ENCODE results near the gene GMPR2. TPM values are rescaled to one million over a fixed set of nuclear protein-coding genes. Genes with fewer than 3 reads are reported as not detected.
"Not testable (repeated sequence)": the region's sequence is repeated elsewhere in the genome, so short reads cannot be mapped to it uniquely, and the experiment has no call there.

The GMPR2 gene
- total RNA-seq, 2 experiments from 2014 or later = 76.6 to 82.2 TPM

DNA sequence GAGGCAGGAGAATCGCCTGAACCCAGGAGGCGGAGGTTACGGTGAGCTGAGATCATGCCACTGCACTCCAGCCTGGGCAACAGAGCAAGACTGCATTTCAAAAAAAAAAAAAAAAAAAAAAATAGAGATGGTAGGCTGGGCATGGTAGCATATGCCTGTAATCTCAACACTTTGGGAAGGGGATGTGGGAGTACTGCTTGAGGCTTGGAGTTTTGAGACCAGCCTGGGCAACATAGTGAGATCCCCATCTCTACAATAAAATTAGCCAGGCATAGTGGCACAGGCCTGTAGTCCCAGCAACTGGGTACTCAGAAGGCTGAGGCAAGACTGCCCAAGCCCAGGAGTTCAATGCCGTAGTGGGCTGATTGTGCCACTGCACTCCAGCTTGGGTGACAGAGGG, 9.7 kb upstream of the GMPR2 start:
- H3K27ac Mint-ChIP-seq; H3K4me3 Mint-ChIP-seq; POLR2A ChIA-PET; H3K27me3 Mint-ChIP-seq; ATAC-seq (ENCODE audit: low read depth); DNase-seq; H3K9me3 Mint-ChIP-seq: not testable (repeated sequence)
- Mint-ChIP-seq H3K36me3 (peaks cover 10% of the 10 kb centered on the region), H3K4me1 (peaks cover 17% of the 10 kb centered on the region)

DNA sequence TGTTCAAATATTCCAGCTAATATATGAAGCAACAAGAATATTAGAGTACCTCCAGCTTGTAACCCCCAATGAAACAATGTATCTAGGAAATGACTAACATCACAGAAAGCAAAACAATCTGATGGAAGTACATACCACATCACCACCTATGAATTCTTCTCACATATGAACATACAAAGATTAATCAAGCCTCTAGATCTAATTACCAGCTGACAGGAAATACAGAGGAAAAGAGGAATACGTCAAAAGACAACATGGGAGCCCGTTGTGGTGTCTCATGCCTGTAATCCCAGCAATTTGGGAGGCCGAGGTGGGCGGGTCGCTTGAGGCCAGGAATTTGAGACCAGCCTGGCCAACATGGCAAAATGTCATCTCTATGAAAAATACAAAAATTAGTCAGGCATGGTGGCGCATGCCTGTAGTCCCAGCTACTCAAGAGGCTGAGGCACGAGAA, 8.1 kb upstream of the GMPR2 start:
- H3K27ac Mint-ChIP-seq = no peak overlapping the region
- H3K4me1 Mint-ChIP-seq = peaks cover 19% of the 10 kb centered on the region
- H3K4me3 Mint-ChIP-seq = no peak overlapping the region

GRCh38 chr14:24226473-24226872, 6.3 kb upstream of the GMPR2 start:
- POLR2A ChIA-PET = interaction anchor here (0.7 kb wide), 1 partner anchor 153 kb away, joined by 3 read pairs; no protein-coding TSS in a partner anchor
- Mint-ChIP-seq H3K4me1 (peaks cover 24% of the 10 kb centered on the region), H3K4me3 (no peak overlapping the region), H3K27me3 (no peaks in the 10 kb centered on the region), H3K36me3 (peaks cover 12% of the 10 kb centered on the region), H3K27ac (no peak overlapping the region), H3K9me3 (no peaks in the 10 kb centered on the region)
- DNase-seq = no peak
- no peak for ATAC-seq (ENCODE audit: low read depth)

More for the DNA sequence above, 8.1 kb upstream of the GMPR2 start:
- Mint-ChIP-seq H3K36me3 (peaks cover 12% of the 10 kb centered on the region), H3K27me3 (no peaks in the 10 kb centered on the region), H3K9me3 (no peaks in the 10 kb centered on the region)
- DNase-seq = no peak
- no peak for ATAC-seq (ENCODE audit: low read depth)
- POLR2A ChIA-PET = interaction anchor here (1.3 kb wide), 1 partner anchor 11 kb away, joined by 5 read pairs; the partner anchor contains the start of gene CHMP4A

- DNase-seq (no peak), ATAC-seq (ENCODE audit: low read depth) (no peak)
- no peaks in the 10 kb centered on the region for H3K27me3 Mint-ChIP-seq
- peaks cover 14% of the 10 kb centered on the region for H3K36me3 Mint-ChIP-seq
- H3K4me1 Mint-ChIP-seq = peaks cover 30% of the 10 kb centered on the region
- POLR2A ChIA-PET = interaction anchor here (0.6 to 1.9 kb wide), 4 partner anchors 15 to 68 kb away, joined by 3 to 7 read pairs (median 3); partner anchors contain the start of genes CHMP4A and IRF9
- no peaks in the 10 kb centered on the region for H3K9me3 Mint-ChIP-seq
- H3K27ac Mint-ChIP-seq = peak overlapping the region; percentile 12
- H3K4me3 Mint-ChIP-seq = no peak overlapping the region
These were observed 3.8 kb upstream of the GMPR2 start for GRCh38 chr14:24228902-24229301.

GRCh38 chr14:24231263-24232120, 1.2 kb upstream of the GMPR2 start:
- no peak for DNase-seq
- Mint-ChIP-seq H3K9me3 (no peaks in the 10 kb centered on the region), H3K27me3 (no peaks in the 10 kb centered on the region), H3K4me3 (peak overlapping the region; percentile 93), H3K27ac (peak overlapping the region; percentile 92), H3K4me1 (peaks cover 43% of the 10 kb centered on the region), H3K36me3 (peaks cover 19% of the 10 kb centered on the region)
- POLR2A ChIA-PET = interaction anchor here (0.6 to 2.1 kb wide), 7 partner anchors 11 to 117 kb away, joined by 4 to 7 read pairs (median 5); partner anchors contain the start of genes CHMP4A, DCAF11, MDP1 and NRL
- peak; percentile 40 for ATAC-seq (ENCODE audit: low read depth)

DNA sequence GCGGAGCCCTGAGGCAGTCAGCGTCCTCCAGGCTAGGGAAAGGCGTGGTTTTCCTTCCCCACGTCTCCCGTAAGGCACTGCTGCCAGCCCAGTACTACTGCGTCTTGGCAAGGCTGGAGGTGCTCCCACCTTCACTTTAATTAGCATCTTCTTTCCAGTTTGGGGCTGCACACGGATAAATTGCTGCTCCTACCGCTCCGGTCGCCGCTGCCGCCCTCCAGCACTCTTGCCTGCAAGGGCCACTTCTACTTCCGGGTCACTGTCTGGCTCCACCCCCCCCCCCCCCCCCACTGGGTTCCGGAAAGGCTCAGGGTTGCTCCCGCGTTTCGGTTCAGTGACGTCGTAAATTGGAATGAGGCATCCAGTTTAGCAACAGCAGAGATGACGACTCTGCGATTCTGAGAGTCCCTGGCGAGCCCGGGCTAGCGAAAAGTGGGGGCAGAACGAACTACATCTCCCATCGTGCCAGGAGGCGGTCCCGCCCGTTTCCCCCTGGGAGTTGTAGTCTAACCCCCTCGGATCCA, 546 bp upstream of the GMPR2 start, which contains the start of gene NEDD8:
Gene NEDD8 (minus strand): TSS at position 247 of the 524 bp plus-strand sequence. CDS start 100 bp downstream, at position 147.
- H3K4me3 Mint-ChIP-seq = peak within 1 kb of the TSS; percentile 93
- no peaks in the 10 kb centered on the region for H3K9me3 Mint-ChIP-seq
- peak within 1 kb of the TSS; percentile 92 for H3K27ac Mint-ChIP-seq
- peaks cover 21% of the 10 kb centered on the region for H3K36me3 Mint-ChIP-seq
- peak; percentile 82 for ATAC-seq (ENCODE audit: low read depth)
- no peaks in the 10 kb centered on the region for H3K27me3 Mint-ChIP-seq
- POLR2A ChIA-PET = interaction anchor here (0.7 to 2.3 kb wide), 7 partner anchors 10 to 174 kb away, joined by 3 to 11 read pairs (median 6); partner anchors contain the start of genes CHMP4A, IPO4, MDP1 and TINF2
- DNase-seq = peak; percentile 86
- H3K4me1 Mint-ChIP-seq = peaks cover 38% of the 10 kb centered on the region

GRCh38 chr14:24233538-24233866, 773 bp downstream of the GMPR2 start:
- H3K4me3 Mint-ChIP-seq = peak overlapping the region; percentile 93
- POLR2A ChIA-PET = interaction anchor here (1.0 to 2.3 kb wide), 5 partner anchors 8 to 196 kb away, joined by 3 to 11 read pairs (median 7); partner anchors contain the start of genes CBLN3, CHMP4A, KHNYN and MDP1
- H3K4me1 Mint-ChIP-seq = peaks cover 40% of the 10 kb centered on the region
- no peaks in the 10 kb centered on the region for H3K9me3 Mint-ChIP-seq
- no peak for DNase-seq
- peaks cover 26% of the 10 kb centered on the region for H3K36me3 Mint-ChIP-seq
- peak overlapping the region; percentile 92 for H3K27ac Mint-ChIP-seq
- no peaks in the 10 kb centered on the region for H3K27me3 Mint-ChIP-seq
- ATAC-seq (ENCODE audit: low read depth) = no peak

DNA sequence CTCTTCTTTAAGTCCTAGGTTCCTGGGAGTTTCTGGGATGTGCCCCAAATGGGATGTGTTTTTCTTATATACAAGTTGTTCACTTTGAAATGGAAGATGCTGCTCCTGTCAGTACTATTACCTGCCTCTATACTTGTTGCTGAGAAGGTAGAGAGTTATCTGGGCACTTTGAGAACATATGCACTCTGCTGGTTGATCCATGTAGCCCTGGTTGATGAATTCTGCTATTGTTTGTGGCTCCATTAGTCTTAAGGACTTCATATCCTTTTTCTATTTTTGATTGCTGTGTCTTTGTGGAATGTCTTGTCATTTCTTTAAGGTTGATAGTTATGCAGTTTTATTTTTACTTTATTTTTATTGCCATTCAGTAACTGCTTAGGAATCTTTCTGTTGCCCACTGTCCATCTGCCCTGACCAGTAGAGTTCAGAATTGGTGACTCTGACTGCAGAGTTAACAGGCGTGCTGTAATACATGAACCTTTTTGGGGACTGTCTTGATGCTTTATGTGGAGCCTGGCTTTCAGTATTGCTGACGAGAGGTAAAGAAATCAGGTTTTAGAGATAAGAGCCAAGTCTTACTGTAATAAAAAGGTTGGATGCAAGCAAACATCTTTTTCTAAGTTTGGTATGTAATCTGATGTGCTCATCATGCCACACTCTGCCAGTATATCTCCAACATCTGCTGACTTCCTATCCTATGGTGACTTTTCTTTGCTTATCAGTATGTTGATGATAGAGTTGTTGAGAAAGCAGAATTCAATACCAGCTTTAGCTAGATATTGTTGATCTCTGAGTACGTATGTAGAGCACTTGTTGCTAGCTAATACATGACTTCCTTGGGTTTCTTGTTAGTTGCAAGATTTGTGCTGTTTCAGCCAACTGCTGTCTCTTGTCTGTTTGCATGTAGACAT, 1.6 kb downstream of the GMPR2 start:
- peak overlapping the region; percentile 43 for H3K27ac Mint-ChIP-seq
- H3K4me1 Mint-ChIP-seq = peaks cover 46% of the 10 kb centered on the region
- H3K4me3 Mint-ChIP-seq = peak overlapping the region; percentile 55
- POLR2A ChIA-PET = interaction anchor here (0.9 to 2.3 kb wide), 5 partner anchors 8 to 195 kb away, joined by 3 to 11 read pairs (median 5); partner anchors contain the start of genes CBLN3, CHMP4A, KHNYN and MDP1
- peaks cover 26% of the 10 kb centered on the region for H3K36me3 Mint-ChIP-seq
- DNase-seq (no peak), ATAC-seq (ENCODE audit: low read depth) (no peak)
- H3K9me3 Mint-ChIP-seq = no peaks in the 10 kb centered on the region
- no peaks in the 10 kb centered on the region for H3K27me3 Mint-ChIP-seq

- Mint-ChIP-seq H3K4me3 (no peak overlapping the region), H3K27ac (peak overlapping the region; percentile 10), H3K9me3 (no peaks in the 10 kb centered on the region), H3K36me3 (peaks cover 33% of the 10 kb centered on the region), H3K27me3 (no peaks in the 10 kb centered on the region), H3K4me1 (peaks cover 55% of the 10 kb centered on the region)
- DNase-seq = no peak
- ATAC-seq (ENCODE audit: low read depth) = no peak
- POLR2A ChIA-PET = interaction anchor here (0.6 to 1.7 kb wide), 5 partner anchors 11 to 194 kb away, joined by 3 to 6 read pairs (median 5); partner anchors contain the start of genes CHMP4A, KHNYN and MDP1
These were observed 3.3 kb downstream of the GMPR2 start for GRCh38 chr14:24235804-24236688.

DNA sequence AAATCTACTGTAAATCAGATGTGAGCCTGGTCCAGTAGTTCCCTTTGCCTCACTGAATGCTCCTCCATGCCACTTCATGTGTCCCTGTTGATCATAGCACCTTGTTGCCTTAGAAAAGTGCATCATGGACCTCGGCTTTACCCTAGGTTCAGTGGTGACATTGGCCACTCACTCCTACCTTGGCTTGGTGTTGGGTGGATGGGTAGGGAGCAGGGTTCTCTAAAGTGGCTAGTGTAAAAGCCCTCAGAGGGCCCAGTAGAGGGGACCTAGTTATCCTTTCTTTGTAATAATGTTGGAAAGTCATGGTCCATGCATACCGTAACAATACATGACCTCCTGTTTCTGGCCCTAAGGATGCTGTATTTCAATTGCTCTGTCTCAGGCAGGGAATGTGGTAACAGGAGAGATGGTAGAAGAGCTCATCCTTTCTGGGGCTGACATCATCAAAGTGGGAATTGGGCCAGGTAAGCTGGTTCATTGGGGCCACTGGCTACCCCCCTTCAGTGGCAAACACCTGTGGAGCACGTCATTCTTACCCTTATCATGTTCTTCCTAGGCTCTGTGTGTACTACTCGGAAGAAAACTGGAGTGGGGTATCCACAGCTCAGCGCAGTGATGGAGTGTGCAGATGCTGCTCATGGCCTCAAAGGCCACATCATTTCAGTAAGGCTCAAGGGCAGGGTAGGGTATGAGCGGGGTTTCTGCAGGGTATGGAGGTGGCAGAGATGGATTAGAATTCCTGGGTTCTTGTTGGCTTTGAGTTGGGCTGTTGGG, 4.1 kb downstream of the GMPR2 start:
- Mint-ChIP-seq H3K9me3 (no peaks in the 10 kb centered on the region), H3K36me3 (peaks cover 33% of the 10 kb centered on the region), H3K27ac (no peak overlapping the region), H3K4me3 (no peak overlapping the region), H3K4me1 (peaks cover 52% of the 10 kb centered on the region), H3K27me3 (no peaks in the 10 kb centered on the region)
- ATAC-seq (ENCODE audit: low read depth) = no peak
- POLR2A ChIA-PET = interaction anchor here (0.6 to 1.5 kb wide), 3 partner anchors 10 to 193 kb away, joined by 3 to 5 read pairs (median 3); partner anchors contain the start of genes CHMP4A and KHNYN
- no peak for DNase-seq

GRCh38 chr14:24237463-24237955, 4.8 kb downstream of the GMPR2 start:
- no peak for ATAC-seq (ENCODE audit: low read depth)
- POLR2A ChIA-PET = interaction anchor here (1.5 kb wide), 1 partner anchor 24 kb away, joined by 5 read pairs; the partner anchor contains the start of gene CHMP4A
- H3K9me3 Mint-ChIP-seq = no peaks in the 10 kb centered on the region

More at GRCh38 chr14:24237463-24237955, 4.8 kb downstream of the GMPR2 start:
- Mint-ChIP-seq H3K4me3 (no peak overlapping the region), H3K27me3 (no peaks in the 10 kb centered on the region), H3K4me1 (peaks cover 52% of the 10 kb centered on the region), H3K27ac (no peak overlapping the region), H3K36me3 (peaks cover 33% of the 10 kb centered on the region)
- DNase-seq = no peak

All from activated naive CD8-positive, alpha-beta T cell treated with anti-CD3 and anti-CD28 coated beads, Interleukin-2, amount 10 ng/mL, durations not matched to agents 7 days and 5 days (primary cell).